Inferior parietal cortex (tissue), 1 donor: ENCODE results near the gene RPS2.
A peak's percentile ranks its signal among the peaks of the same experiment; 100 is the strongest.

ENCODE experiments used
- DNase-seq: peaks from one replicate; pipeline ENCODE4 v3.0.0-alpha.2; 2016; ENCODE audit errors: extremely low spot score

The RPS2 gene

DNA sequence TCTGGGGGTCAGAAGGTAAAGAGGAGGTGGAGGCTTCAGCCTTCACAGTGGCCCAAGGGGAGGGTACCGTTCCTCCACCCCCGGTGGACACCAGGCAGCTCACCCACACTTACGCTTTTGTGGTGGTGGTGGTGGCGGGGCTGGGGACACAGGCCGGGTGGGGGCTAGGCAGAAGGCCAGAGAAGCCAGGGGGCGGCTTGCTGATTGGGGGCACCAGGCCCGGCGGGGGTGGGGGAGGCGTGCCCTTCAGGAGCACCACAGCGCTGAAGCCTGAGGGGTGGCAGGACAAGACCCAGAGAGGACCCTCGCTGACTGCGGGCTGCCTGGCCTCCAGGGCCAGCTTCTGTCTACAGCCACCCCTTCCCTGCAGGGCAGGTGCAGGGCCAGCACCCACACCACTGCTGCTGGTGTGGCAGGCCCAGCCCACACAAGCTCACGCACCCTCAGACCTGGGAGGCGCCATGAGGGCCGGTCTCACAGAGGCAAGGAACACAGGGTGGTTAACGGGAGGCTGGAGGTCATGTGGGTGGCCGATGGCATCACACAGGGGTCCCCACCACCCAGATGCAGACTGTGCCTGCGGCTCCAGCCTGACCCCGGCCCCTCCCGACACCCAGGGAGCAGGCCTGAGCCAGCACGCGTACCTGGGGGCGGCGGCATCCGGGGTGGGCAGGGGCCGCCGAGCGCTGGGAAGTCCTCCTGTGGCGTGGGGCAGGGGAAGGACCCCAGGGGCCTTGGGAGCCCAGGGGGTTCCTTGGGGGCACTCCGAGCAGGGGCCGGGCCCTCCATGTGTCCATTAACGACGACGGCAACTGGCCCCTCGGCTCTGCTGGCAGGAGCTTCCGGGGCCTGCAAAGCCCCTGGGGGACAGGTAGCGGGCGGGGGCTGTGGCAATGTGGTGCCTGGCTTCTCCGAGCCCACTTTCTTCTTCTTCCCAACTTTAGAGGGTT, 34.5 kb upstream of the RPS2 start:
- DNase-seq = no peak

DNA sequence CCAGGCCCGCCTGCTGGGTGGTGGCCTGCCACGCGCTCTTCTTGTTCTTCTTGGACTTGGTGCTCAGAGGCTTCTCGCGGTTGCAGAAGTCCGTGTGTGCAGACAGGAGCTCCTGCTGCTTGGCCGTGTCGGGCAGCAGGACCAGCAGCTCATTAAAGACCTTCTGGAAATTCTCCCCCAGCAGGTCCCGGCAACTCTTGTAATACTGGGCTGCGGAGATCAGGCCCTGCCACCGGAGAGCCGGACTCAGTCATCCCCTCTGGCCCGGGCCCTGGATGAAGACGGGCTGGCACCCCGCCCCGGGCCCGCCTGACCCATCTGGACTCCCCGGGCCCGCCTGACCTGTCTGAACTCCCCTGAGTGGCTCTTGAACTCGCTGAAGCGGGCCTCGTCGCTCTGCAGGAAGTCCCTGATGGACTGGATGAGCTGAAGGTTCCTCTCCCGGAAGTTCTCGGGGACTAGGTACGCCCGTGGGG, 33.8 kb upstream of the RPS2 start:
- no peak for DNase-seq

- DNase-seq = no peak
These were observed 33.1 kb upstream of the RPS2 start for GRCh38 chr16:1997494-1998359.

DNA sequence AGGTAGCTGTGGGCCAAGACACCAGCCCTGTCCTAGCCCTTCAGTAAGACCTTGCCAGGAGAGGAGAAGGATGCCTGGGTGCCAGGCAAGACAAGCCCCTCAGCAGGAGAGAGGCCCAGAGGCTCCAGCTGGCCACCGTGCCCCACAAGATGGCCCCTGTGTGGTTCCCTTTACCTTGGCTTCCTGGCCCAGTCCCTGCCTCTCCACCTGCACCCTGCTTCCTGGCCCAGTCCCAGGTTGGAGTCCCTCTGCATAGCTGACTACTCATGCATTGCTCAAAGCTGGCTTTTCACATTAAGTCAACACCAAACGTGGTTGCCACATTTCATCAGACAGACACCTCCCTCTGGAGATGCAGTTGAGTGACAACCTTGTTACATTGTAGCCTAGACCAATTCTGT, 29.1 kb upstream of the RPS2 start:
- no peak for DNase-seq

DNA sequence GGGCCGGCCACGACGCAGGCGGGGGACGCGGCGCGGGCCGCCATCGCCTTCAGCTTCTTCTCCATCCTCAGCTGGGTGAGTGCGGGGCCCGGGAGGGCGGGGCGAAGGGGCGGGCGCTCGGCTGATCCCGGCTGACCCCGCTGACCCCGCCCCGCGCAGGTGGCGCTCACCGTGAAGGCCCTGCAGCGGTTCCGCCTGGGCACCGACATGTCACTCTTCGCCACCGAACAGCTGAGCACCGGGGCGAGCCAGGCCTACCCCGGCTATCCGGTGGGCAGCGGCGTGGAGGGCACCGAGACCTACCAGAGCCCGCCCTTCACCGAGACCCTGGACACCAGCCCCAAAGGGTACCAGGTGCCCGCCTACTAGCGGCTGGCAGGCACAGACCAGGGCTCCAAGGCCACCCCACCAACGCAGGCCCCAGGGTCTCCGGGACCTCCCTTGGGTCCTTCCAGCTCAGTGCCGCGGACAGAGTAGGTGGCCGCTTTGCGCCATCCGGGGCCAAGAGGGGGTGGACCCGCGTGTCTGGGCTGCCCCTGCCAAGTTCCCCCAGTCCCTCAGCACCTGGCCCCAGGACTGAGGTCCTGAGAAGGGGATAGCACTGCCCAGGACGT, 28.2 kb upstream of the RPS2 start:
- no peak for DNase-seq

DNA sequence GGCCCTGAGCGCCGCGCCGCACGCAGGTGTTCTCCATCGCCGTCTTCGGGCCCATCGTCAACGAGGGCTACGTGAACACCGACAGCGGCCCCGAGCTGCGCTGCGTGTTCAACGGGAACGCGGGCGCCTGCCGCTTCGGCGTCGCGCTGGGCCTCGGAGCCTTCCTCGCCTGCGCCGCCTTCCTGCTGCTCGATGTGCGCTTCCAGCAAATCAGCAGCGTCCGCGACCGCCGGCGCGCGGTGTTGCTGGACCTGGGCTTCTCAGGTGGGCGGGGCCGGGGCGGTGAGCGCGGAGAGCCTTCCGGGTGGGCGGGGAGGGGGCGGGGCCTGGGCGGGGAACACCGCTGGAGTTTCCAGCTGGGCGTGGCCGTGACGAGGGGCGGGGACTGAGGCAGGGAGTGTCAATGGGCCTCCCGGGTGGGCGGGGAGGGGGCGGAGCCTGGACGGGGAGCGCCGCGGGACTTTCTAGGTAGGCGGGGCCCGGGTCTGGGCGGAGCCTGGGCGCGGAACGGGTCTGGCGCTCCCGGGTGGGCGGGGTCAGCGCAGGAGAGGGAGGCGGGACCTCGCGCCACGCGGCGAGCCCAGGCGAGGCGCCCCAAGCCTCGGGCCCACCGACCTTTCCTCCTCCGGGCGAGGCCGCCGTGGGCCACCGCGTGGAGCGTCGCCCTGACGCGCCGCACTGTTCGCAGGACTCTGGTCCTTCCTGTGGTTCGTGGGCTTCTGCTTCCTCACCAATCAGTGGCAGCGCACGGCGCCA, 27.5 kb upstream of the RPS2 start:
- peak; percentile 69 for DNase-seq

GRCh38 chr16:1991588-1991947, 26.9 kb upstream of the RPS2 start:
- no peak for DNase-seq

DNA sequence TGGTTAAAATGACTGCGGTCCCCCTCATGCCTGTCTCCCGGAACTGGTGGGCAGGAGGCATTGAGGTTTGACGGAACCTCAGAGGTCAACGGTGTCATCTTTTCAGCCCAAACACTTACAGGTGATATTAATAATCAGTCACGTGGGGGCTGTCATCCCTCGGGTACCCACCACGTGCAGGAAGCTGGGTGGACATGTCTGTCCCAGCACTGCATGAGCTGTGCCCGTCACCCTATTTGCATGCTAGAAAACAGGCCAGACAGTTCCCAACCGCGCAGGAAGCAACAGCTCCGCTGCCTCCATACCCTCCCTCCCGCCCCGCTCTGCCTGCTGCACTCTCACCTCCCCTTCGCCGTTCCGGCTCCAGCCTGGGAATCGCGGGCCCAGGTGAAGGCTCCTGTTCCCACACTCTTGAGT, 26.5 kb upstream of the RPS2 start:
- DNase-seq = no peak

DNA sequence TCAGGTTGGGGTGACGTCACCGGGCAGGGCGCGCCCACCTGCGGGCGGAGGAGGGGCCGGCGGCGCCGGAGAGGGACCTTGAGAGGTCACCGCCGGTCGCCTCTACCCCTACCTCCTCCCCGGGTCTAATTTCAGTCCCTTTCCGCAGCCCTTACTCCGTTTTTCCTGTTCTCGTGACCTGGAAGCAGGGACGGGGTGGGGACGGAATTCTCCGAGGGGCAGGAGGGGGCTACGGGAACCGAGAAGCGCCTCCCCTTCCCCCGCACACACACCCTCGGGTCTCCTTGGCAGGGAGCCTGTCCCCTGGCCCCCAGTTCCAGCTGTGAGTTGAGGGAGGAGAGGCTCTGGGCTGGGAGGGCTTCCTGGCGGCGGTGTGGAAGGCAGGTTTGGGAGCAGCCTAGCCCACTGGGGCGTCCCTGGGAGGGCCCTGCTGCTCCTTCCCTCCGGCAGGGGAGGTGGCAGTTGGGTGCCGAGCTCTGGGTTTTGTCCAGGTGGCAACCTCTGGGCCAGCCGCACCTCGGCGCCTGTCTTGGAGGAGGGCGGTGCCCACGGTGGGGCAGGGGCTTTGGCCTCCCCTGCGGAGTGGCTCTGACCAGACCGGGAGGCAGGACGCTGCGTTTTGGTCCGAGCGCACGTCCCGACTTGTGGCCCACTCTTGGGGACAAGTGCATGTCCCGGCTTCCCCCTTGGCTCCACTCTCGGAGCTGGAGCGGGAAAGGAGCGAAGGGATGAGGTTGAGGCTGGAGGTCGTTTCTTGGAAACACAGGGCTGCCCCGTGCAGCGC, 25.9 kb upstream of the RPS2 start:
- DNase-seq = no peak

DNA sequence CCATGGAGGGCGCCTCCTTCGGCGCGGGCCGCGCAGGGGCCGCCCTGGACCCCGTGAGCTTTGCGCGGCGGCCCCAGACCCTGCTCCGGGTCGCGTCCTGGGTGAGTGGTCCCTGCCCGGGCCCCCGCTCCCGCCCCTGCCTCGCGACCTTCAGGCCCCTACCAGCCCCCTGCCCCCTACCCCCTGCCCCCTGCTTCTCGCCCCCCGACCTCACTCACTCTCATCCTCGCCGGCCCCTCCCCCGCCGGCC, 25.4 kb upstream of the RPS2 start:
- no peak for DNase-seq

GRCh38 chr16:1989209-1990100, 24.8 kb upstream of the RPS2 start, which contains the start of gene SYNGR3:
Gene SYNGR3 (plus strand): TSS chr16:1989970. CDS start chr16:1990103, 133 bp downstream.
- DNase-seq = no peak

DNA sequence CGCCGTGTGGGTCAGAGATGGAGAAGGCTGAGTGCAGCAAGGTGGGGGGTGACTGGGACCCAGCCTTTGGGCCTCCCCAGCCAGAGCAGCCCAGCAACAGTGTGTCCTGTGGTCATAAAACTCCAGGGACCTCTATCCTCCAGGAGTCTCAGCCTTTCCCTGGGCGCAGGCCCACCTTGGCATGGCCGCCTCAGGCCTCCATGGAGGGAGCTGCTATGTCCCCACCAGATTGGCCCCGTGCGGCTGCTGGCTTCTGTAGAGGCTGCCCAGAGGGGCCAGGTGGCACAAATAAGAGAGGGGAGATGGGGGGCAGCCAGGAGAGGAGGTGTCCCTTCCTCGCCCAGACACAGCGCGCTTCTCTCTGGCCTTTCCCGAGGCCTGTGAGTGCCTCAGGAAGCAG, 22.6 kb upstream of the RPS2 start:
- no peak for DNase-seq

DNA sequence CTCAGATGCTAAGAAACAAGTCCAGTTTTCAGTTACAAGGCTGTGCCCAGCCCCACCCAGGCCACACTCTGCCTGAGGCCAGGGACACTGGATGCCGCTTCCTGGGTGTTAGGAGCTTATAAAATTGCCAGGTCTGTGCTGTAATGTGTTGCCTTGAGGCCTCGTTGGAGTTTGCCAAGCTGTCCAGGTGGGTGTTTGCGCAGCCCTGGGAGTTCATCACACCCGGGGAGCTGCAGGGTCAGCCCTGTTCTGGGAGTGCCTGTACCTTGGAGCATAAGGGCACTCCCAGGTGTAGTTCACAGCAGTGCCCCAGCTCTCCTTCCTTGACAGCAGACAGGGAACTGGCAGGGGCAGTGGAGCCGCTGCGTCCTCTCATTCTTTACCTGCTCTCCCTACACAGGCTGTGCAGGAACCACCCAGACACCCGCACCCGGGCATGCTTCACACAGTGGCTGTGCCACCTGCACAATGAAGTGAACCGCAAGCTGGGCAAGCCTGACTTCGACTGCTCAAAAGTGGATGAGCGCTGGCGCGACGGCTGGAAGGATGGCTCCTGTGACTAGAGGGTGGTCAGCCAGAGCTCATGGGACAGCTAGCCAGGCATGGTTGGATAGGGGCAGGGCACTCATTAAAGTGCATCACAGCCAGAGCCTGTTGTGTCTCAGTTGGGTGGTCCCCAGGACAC, 21.0 kb upstream of the RPS2 start:
- DNase-seq = no peak

GRCh38 chr16:1984347-1985225, 20.0 kb upstream of the RPS2 start:
- no peak for DNase-seq

- DNase-seq = peak; percentile 78
These were observed 19.1 kb upstream of the RPS2 start, which contains the start of gene GFER for GRCh38 chr16:1983544-1984346. Gene GFER (plus strand): TSS chr16:1984193. CDS start chr16:1984219, 26 bp downstream.

- DNase-seq = no peak
These were observed 18.4 kb upstream of the RPS2 start for GRCh38 chr16:1982991-1983543.

DNA sequence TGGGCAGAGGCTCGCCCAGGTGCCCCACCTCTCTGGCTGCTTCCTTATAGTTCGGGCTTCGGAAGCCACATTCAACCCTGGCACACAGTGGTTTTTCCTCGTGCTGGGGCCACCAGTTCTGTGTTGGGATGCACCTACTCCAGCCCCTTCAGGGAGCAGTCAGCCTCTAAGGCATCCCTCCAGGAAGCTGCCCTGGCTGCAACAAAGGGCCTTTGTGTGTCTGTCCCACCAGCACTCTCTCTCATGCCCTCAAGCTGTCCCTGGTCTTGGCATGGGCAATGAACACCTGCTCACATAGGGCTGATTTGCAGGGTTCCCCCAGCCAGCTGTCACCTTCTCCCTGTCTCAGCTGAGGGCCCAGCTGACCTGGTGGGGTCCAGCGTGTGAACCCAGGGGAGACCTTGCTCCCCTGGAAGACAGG, 17.4 kb upstream of the RPS2 start:
- no peak for DNase-seq
